Neural progenitor cell (in vitro differentiated cells): Measurements from ENCODE around the gene CTDP1.

Experiments
- EZH2 ChIP-seq: fragments of 200-600 bp; sonication (generic); IDR thresholded peaks from 2 replicates; pipeline ENCODE4 v1.6.1; 2017; ENCODE audit warnings: antibody characterized with exemption, mild to moderate bottlenecking, moderate library complexity
- TF ChIP-seq, protein P1 (sequence below): fragments of 200-600 bp; sonication (generic); IDR thresholded peaks from 2 replicates; pipeline ENCODE4 v1.5.1; 2017; ENCODE audit warnings: antibody characterized with exemption, mild to moderate bottlenecking

DNA sequence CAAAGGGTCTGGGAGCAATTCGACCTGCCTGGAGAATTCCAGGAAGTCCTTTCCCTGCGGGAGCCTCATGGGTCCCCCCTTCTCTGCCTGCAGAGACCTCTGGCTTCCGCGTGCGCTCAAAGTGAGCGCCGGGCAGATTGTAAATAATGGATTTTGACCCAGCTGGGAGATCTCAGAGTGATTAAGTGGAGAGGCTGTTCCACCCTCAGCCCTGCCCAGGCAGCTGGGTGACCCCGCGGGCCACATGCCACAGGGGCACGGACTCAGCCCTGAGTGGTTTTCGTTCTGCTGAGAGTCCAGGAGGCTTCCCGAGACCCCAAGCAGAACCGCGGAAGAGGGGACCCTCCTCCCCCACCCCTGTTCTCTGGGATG lies 119.4 kb downstream of the CTDP1 start:
- TF ChIP-seq, protein P1, sequence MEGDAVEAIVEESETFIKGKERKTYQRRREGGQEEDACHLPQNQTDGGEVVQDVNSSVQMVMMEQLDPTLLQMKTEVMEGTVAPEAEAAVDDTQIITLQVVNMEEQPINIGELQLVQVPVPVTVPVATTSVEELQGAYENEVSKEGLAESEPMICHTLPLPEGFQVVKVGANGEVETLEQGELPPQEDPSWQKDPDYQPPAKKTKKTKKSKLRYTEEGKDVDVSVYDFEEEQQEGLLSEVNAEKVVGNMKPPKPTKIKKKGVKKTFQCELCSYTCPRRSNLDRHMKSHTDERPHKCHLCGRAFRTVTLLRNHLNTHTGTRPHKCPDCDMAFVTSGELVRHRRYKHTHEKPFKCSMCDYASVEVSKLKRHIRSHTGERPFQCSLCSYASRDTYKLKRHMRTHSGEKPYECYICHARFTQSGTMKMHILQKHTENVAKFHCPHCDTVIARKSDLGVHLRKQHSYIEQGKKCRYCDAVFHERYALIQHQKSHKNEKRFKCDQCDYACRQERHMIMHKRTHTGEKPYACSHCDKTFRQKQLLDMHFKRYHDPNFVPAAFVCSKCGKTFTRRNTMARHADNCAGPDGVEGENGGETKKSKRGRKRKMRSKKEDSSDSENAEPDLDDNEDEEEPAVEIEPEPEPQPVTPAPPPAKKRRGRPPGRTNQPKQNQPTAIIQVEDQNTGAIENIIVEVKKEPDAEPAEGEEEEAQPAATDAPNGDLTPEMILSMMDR = no peak
- peak; percentile 54 for TF ChIP-seq EZH2
